M059J (cell line): Measurements from ENCODE around the gene EEF1E1. TPM values are rescaled to one million over a fixed set of nuclear protein-coding genes. Genes with fewer than 3 reads are reported as not detected.
"Not testable (repeated sequence)": the region's sequence is repeated elsewhere in the genome, so short reads cannot be mapped to it uniquely, and the experiment has no call there.

Source experiments
- DNase-seq: peaks from one replicate; pipeline ENCODE4 v3.0.0-alpha.2; 2012; ENCODE audit warnings: low read depth
- total RNA-seq: library from RNA; depleted of rRNA; stranded (reverse); fragments of >200 nt; shearing (Covaris generic); gene quantifications from 2 replicates; pipeline ENCODE4 v1.2.3, GENCODE V29; 2014; rRNA removed

Gene EEF1E1
- total RNA-seq, 1 experiment from 2014 or later: 243 TPM

- DNase-seq: peak; percentile 99
Measured at GRCh38 chr6:8063761-8064637, 38.3 kb downstream of the EEF1E1 start, which contains the start of gene BLOC1S5. Gene BLOC1S5, minus strand, starts transcription at chr6:8064389. Its CDS starts 13 bp downstream, at chr6:8064376.

GRCh38 chr6:8061736-8062135 is 40.6 kb downstream of the EEF1E1 start:
- no peak for DNase-seq

DNA sequence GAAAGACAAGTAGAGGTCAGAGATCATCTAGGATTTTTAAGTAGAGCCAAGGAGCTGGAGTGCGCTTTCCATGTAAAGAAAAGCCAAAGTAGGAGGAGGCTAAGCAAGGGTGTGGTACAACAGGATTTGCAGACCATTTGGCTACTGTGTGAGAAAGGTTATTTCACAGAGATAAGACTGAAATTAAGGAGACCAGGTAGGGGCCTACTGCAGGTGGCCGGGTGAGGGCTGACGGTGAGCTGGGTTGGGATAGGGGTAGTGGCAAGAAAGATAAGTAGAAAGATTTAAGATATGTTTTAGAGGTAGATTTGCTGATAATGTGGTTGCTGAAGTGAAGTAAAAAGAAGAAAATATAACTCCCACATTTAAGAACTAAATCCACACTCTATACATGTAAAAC is 42.0 kb downstream of the EEF1E1 start:
- DNase-seq: no peak

- peak; percentile 39 for DNase-seq
Measured at GRCh38 chr6:8059129-8059528, 43.2 kb downstream of the EEF1E1 start.

- DNase-seq: no peak
Measured at GRCh38 chr6:8057793-8058192, 44.6 kb downstream of the EEF1E1 start.

GRCh38 chr6:8057263-8057662 is 45.1 kb downstream of the EEF1E1 start:
- no peak for DNase-seq

GRCh38 chr6:8054276-8054675 is 48.1 kb downstream of the EEF1E1 start:
- DNase-seq: no peak

DNA sequence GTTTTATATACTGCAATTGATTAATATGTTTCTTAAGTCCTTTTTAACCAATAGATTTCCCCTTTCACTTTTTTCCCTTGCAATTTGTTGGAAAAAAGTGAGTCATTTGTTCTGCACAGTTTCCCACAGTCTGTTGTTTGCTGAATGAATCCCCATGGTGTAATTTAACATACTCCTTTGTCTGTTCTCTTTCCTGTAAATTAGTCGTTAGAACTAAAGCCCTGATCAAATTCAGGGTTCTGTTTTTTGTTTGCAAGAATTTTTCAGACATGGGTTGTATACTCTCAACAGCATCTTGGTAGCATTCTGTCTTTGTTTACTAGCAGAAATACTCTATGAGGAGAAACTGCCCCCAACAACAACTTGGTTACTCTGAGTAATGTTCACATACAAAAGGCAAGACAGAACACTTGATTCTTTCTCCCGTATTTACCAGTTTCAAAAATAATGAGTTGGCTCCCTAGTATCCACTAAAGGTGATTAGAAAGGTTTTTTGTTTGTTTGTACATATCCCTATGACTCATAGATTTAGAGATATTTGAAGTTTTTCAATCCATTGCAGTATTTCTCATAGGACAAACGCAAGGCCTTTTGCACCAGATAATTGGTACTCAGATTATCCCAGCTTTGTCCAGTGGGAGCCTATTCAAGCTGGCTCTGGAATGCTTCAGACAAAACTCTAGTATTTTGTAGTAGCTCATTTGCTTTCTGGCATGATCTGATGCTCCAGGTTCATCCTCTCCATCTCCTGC is 54.6 kb downstream of the EEF1E1 start:
- DNase-seq: no peak

DNA sequence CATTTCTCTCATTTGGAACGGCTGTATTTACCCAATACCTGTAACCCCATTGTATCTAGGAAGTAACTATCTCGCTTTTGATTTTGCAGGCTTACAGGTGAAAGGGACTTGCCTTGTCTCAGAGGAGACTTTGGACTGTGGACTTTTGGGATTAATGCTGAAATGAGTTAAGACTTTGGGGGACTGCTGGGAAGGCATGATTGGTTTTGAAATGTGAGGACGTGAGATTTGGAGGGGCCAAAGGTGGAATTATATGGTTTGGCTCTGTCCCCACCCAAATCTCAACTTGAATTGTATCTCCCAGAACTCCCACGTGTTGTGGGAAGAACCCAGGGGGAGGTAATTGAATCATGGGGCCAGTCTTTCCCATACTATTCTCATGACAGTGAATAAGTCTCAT is 56.6 kb downstream of the EEF1E1 start:
- not testable (repeated sequence) for DNase-seq

DNA sequence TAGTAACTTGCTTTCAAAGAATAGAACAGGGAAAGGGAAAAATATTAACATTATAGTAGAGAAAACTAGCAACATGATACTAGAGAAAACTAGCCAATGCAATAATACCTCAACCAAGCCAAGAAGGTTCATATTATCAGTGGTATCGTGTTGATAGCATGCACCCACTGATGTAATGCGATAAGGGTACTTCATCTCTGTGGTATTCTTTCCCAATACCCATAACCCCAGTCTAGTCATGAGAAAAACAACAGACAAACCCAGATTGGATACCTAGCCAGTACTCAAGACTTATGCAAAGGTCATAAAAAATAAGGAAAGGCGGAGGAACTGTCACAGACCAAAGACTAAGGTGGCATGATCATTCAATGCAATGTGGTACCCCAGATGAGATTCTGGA is 59.1 kb downstream of the EEF1E1 start:
- no peak for DNase-seq

GRCh38 chr6:8041913-8042583 is 60.3 kb downstream of the EEF1E1 start:
- DNase-seq: no peak

- not testable (repeated sequence) for DNase-seq
Measured at GRCh38 chr6:8034107-8034506, 68.2 kb downstream of the EEF1E1 start.

DNA sequence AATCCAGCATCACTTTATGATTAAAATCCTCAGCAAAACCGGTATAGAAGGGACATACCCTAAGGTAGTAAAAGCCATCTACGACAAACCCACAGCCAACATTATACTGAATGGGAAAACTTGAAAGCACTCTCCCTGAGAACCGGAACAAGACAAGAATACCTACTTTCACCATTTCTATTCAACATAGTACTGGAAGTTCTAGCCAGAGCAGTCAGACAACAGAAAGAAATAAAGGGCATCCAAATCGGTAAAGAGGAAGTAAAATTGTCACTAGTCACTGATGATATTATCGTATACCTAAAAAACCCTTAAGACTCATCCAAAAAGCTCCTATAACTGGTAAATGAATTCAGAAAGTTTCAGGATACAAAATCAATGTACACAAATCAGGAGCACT is 71.4 kb downstream of the EEF1E1 start:
- DNase-seq: no peak

Other genes with a start within 250 kb of the EEF1E1 start
- 445 and 601 TPM in 2 replicates for gene TXNDC5, start 191.8 kb downstream of the EEF1E1 start, total RNA-seq
- gene BLOC1S5, start 38.2 kb downstream of the EEF1E1 start, total RNA-seq: 16.1 and 19.1 TPM in 2 replicates